Endodermal cell (in vitro differentiated cells): ENCODE data around the gene KRT72. TPM values are rescaled to one million over a fixed set of nuclear protein-coding genes. Genes with fewer than 3 reads are reported as not detected.

Experiments used
- DNase-seq: peaks from one replicate; pipeline ENCODE4 v3.0.0-alpha.2; 2017
- H3K27ac ChIP-seq: 2 replicates; pipeline ENCODE4 v1.5.1; 2013; ENCODE audit warnings: mild to moderate bottlenecking, low read depth, low read length, moderate library complexity
- H3K27me3 ChIP-seq: 2 replicates; pipeline ENCODE4 v1.6.1; 2013; ENCODE audit warnings: mild to moderate bottlenecking, low read length, moderate library complexity; ENCODE audit not compliant: insufficient read depth, control insufficient read depth, poor library complexity, severe bottlenecking
- H3K36me3 ChIP-seq: 2 replicates; pipeline ENCODE4 v1.7.0; 2013; ENCODE audit warnings: mild to moderate bottlenecking, low read length, moderate library complexity; ENCODE audit not compliant: control insufficient read depth, insufficient read depth
- H3K4me1 ChIP-seq: one replicate; pipeline ENCODE4 v1.7.0; 2013; ENCODE audit warnings: low read length; ENCODE audit not compliant: control insufficient read depth, insufficient read depth
- H3K4me3 ChIP-seq: 2 replicates; pipeline ENCODE4 v1.5.1; 2013; ENCODE audit warnings: mild to moderate bottlenecking, low read length, moderate library complexity
- H3K9ac ChIP-seq: 2 replicates; pipeline ENCODE4 v1.6.1; 2013; ENCODE audit warnings: mild to moderate bottlenecking, low read length, moderate library complexity; ENCODE audit not compliant: poor library complexity, severe bottlenecking; ENCODE audit errors: extremely low read depth
- H3K9me3 ChIP-seq: 2 replicates; pipeline ENCODE4 v1.6.1; 2013; ENCODE audit warnings: mild to moderate bottlenecking, low read length, moderate library complexity; ENCODE audit not compliant: control insufficient read depth
- H3K27ac Mint-ChIP-seq: 2 replicates; pipeline ENCODE4 v1.8.0; 2020; ENCODE audit warnings: mixed read lengths
- H3K27me3 Mint-ChIP-seq: 2 replicates; pipeline ENCODE4 v1.8.0; 2021; ENCODE audit warnings: mild to moderate bottlenecking, mixed read lengths; ENCODE audit not compliant: insufficient read depth
- H3K36me3 Mint-ChIP-seq: 2 replicates; pipeline ENCODE4 v1.8.0; 2020; ENCODE audit warnings: low read depth, mixed read lengths
- H3K4me1 Mint-ChIP-seq: 2 replicates; pipeline ENCODE4 v1.8.0; 2020; ENCODE audit warnings: mixed read lengths
- H3K4me3 Mint-ChIP-seq: 2 replicates; pipeline ENCODE4 v1.8.0; 2020; ENCODE audit warnings: mild to moderate bottlenecking, moderate library complexity, mixed read lengths
- H3K9me3 Mint-ChIP-seq: 2 replicates; pipeline ENCODE4 v1.8.0; 2020; ENCODE audit warnings: mild to moderate bottlenecking, mixed read lengths
- WGBS, 2 experiments: methylation state at CpG; one replicate each; pipeline versions ENCODE4 v1.1.5 to v1.1.7; 2013; ENCODE audit warnings: missing lambda C conversion rate in 2 of 2, mixed read lengths in 1 of 2; ENCODE audit not compliant: insufficient coverage in 1 of 2, insufficient read length in 1 of 2; 5-methylcytosine and 5-hydroxymethylcytosine counted together
- total RNA-seq, 2 donors: library from RNA; stranded (reverse); fragmentation: NEBNext Ultra II Directional in 1 of 2; extraction: Animal tissue kit (Norgen Biotek cat#: 25700) in 1 of 2; gene quantifications; 2 replicates in 1 of 2; 3 replicates in 1 of 2; pipeline ENCODE4 v1.2.1, GENCODE V29; 2021
- TF ChIP-seq, protein P1 (sequence below): fragments of 200-600 bp; sonication (generic); conservative IDR thresholded peaks from 2 replicates; pipeline ENCODE4 v1.5.0; 2021; ENCODE audit warnings: antibody characterized with exemption, mild to moderate bottlenecking

Gene KRT72
- total RNA-seq, 2 donors from 2014 or later, result not detected

DNA sequence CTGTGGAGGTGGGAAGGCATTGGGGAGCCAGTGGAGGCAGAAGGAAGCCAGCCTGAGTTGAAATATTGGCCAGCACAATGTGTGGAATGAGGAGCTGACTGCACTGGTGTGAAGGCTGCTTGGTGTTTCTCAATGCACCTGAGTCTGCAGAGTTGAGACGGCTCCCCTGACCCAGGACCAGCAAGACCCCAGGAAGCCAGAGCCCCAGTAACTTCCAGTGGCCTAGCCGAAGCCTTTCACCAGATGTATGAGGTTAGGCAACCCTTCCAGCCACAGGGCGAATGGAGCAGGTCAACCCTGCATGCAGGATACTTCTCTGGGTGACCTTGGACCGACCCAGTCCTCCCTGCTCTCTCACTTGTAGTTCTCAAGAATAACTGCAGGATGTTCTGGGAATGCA is 30.0 kb upstream of the KRT72 start:
- H3K4me3 Mint-ChIP-seq, result no peak overlapping the region
- H3K27me3 ChIP-seq, result peaks cover 32% of the 10 kb centered on the region
- no peak overlapping the region for H3K27ac Mint-ChIP-seq
- H3K36me3 Mint-ChIP-seq, result no peaks in the 10 kb centered on the region
- no peaks in the 10 kb centered on the region for H3K9me3 ChIP-seq
- TF ChIP-seq, protein P1, sequence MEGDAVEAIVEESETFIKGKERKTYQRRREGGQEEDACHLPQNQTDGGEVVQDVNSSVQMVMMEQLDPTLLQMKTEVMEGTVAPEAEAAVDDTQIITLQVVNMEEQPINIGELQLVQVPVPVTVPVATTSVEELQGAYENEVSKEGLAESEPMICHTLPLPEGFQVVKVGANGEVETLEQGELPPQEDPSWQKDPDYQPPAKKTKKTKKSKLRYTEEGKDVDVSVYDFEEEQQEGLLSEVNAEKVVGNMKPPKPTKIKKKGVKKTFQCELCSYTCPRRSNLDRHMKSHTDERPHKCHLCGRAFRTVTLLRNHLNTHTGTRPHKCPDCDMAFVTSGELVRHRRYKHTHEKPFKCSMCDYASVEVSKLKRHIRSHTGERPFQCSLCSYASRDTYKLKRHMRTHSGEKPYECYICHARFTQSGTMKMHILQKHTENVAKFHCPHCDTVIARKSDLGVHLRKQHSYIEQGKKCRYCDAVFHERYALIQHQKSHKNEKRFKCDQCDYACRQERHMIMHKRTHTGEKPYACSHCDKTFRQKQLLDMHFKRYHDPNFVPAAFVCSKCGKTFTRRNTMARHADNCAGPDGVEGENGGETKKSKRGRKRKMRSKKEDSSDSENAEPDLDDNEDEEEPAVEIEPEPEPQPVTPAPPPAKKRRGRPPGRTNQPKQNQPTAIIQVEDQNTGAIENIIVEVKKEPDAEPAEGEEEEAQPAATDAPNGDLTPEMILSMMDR, result no peak
- WGBS, 2 experiments, result 68 to 69% methylated on average over 4 of the region's 4 CpGs
- H3K27me3 Mint-ChIP-seq, result peaks cover 54% of the 10 kb centered on the region
- no peaks in the 10 kb centered on the region for H3K9me3 Mint-ChIP-seq
- H3K4me3 ChIP-seq, result no peak overlapping the region
- H3K4me1 ChIP-seq, result no peaks in the 10 kb centered on the region
- no peak overlapping the region for H3K9ac ChIP-seq
- H3K27ac ChIP-seq, result no peak overlapping the region
- H3K4me1 Mint-ChIP-seq, result no peaks in the 10 kb centered on the region
- H3K36me3 ChIP-seq, result no peaks in the 10 kb centered on the region
- peak; percentile 43 for DNase-seq

GRCh38 chr12:52630599-52631200 is 29.4 kb upstream of the KRT72 start:
- Histone ChIP-seq H3K27me3 (peaks cover 34% of the 10 kb centered on the region), H3K36me3 (no peaks in the 10 kb centered on the region), H3K4me1 (no peaks in the 10 kb centered on the region), H3K9ac (no peak overlapping the region), H3K27ac (no peak overlapping the region), H3K9me3 (no peaks in the 10 kb centered on the region), H3K4me3 (no peak overlapping the region)
- Mint-ChIP-seq H3K36me3 (no peaks in the 10 kb centered on the region), H3K4me3 (no peak overlapping the region), H3K4me1 (no peaks in the 10 kb centered on the region), H3K27ac (no peak overlapping the region), H3K9me3 (no peaks in the 10 kb centered on the region), H3K27me3 (peaks cover 59% of the 10 kb centered on the region)
- TF ChIP-seq, protein P1, result no peak
- peak; percentile 23 for DNase-seq
- 75 to 92% methylated on average over 1 to 3 of the region's 4 CpGs for WGBS, 2 experiments

DNA sequence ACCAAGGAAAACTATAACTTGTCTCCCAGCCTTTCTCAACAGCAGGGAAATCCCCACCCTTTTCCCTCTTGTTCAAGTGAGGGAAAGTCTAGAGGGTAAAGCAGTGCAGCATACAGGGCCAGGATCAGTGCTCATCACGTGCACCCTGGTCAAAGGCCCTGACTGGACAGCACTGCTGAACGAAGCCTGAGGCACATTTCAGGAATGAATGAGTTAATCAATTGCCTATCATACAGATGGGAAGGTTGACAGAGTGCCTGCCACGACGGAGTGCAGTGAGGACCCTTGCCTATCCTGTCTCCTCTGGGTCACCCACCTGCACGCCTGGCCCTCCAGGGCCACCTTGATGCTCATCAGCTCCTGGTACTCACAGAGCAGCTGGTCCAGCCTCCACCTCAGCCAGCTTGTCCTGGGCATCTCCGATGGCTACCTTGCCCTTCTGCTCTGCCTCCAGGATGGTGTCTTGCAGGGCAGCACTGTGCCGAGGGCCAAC is 28.8 kb upstream of the KRT72 start:
- no peaks in the 10 kb centered on the region for H3K36me3 Mint-ChIP-seq
- H3K4me1 ChIP-seq, result no peaks in the 10 kb centered on the region
- peak; percentile 34 for DNase-seq
- H3K27me3 ChIP-seq, result peaks cover 40% of the 10 kb centered on the region
- no peak overlapping the region for H3K27ac Mint-ChIP-seq
- H3K9me3 ChIP-seq, result no peaks in the 10 kb centered on the region
- no peak overlapping the region for H3K9ac ChIP-seq
- H3K9me3 Mint-ChIP-seq, result no peaks in the 10 kb centered on the region
- H3K36me3 ChIP-seq, result no peaks in the 10 kb centered on the region
- H3K27me3 Mint-ChIP-seq, result peaks cover 61% of the 10 kb centered on the region
- no peak overlapping the region for H3K27ac ChIP-seq
- no peaks in the 10 kb centered on the region for H3K4me1 Mint-ChIP-seq
- 71 to 85% methylated on average over 5 to 7 of the region's 7 CpGs for whole genome bisulfite sequencing, 2 experiments
- TF ChIP-seq, protein P1, result no peak
- no peak overlapping the region for H3K4me3 ChIP-seq
- no peak overlapping the region for H3K4me3 Mint-ChIP-seq
